D341Med (cell line): ENCODE measurements around the gene BRWD1.

Experiments
- DNase-seq: peaks from one replicate; pipeline ENCODE4 v3.0.0; 2012; ENCODE audit warnings: low spot score

BRWD1 gene

GRCh38 chr21:39134288-39134810, 179.1 kb downstream of the BRWD1 start:
- no peak for DNase-seq
